ENCODE results near the gene NOL6.

NOL6 gene

GRCh38 chr9:33419708-33420303 lies 53.9 kb downstream of the NOL6 start:
- H3K27ac ChIP-seq = no peak overlapping the region
- TF ChIP-seq ZFX (IDR thresholded peaks at IDR 0.05) (no peak), CTCF (conservative IDR thresholded peaks at IDR 0.05) (no peak)

GRCh38 chr9:33418090-33418489 lies 55.6 kb downstream of the NOL6 start:
- TF ChIP-seq ZFX (IDR thresholded peaks at IDR 0.05) = no peak
- no peak for TF ChIP-seq CTCF (conservative IDR thresholded peaks at IDR 0.05)
- H3K27ac ChIP-seq = peak overlapping the region; percentile 89; the same call in 1 of the 2 replicates

GRCh38 chr9:33416996-33417395 lies 56.7 kb downstream of the NOL6 start:
- H3K27ac ChIP-seq = peak overlapping the region; percentile 89
- TF ChIP-seq CTCF (conservative IDR thresholded peaks at IDR 0.05) (no peak), ZFX (IDR thresholded peaks at IDR 0.05) (no peak)

- TF ChIP-seq ZFX (IDR thresholded peaks at IDR 0.05) = no peak
- TF ChIP-seq CTCF (conservative IDR thresholded peaks at IDR 0.05) = peak; percentile 89
- H3K27ac ChIP-seq = peak overlapping the region; percentile 89
These were observed 58.2 kb downstream of the NOL6 start for GRCh38 chr9:33415501-33416038.

- H3K27ac ChIP-seq = peak overlapping the region; percentile 89
- TF ChIP-seq CTCF (conservative IDR thresholded peaks at IDR 0.05) = no peak
These were observed 58.7 kb downstream of the NOL6 start for GRCh38 chr9:33414889-33415500.

GRCh38 chr9:33414268-33414667 lies 59.5 kb downstream of the NOL6 start:
- TF ChIP-seq CTCF (conservative IDR thresholded peaks at IDR 0.05) = no peak
- TF ChIP-seq ZFX (IDR thresholded peaks at IDR 0.05) = no peak
- peak overlapping the region; percentile 89 for H3K27ac ChIP-seq
